Measurements from ENCODE around the gene RDH16. TPM values are rescaled to one million over a fixed set of nuclear protein-coding genes. Genes with fewer than 3 reads are reported as not detected.

RDH16 gene
- total RNA-seq, 1 experiment from 2014 or later: 0.39 TPM

DNA sequence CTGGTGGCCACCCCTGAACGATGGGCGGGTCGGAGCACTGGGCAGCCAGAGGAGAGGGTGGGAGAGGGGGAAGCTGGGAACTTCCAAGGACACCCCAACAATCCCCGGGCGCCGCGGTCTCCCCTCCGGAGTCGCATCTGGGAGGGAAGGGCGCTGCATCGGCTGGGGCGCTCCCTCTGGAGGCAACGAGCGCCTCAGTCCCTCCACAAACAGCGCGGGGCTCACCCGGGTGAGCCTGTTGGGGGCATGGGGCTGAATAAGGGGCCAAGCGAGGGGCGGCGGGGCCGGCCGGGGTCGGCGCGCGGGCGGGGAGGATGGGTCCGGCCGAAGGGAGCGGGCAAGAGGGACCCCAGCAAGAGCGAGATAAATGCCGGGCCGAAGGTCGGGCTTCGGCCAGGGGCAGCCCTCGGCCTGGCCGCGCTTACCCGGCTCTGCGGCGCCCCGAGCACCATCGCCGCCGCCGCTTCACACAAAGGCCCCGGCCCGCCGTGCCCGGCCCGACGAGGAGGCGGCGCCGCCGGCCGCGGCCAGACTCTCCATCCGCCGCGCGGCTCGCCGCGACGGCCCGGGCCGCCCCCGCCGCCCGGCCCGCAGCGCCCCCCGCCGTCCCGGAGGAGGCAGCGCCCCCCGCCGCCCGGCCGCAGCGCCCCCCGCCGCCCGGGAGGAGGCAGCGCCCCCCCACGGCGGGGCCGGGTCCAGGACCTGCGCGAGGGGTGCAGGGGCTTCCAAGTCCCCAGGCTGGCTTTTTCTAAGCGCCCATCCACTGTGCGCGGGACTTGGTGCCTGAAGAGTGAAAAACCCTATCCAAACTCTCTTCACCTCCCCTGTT, 48.8 kb upstream of the RDH16 start, which contains the start of gene ZBTB39:
Gene ZBTB39, minus strand, starts transcription at position 567 of the 829 bp plus-strand sequence. CDS start 1,629 bp downstream, outside the sequence.
- Histone ChIP-seq H3K27me3 (replicated peaks; ENCODE audit: control insufficient read depth, insufficient read depth, low read length) (no peaks in the 10 kb centered on the region), H3K4me1 (peaks cover 28% of the 10 kb centered on the region), H3K36me3 (ENCODE audit: control insufficient read depth, insufficient read depth, low read length) (peaks cover 6% of the 10 kb centered on the region; the same call in 1 of the 2 replicates), H3K4me3 (ENCODE audit: low read depth, low read length) (peak within 1 kb of the TSS; percentile 78), H3K9me3 (no peaks in the 10 kb centered on the region)
- Mint-ChIP-seq H3K27me3 (ENCODE audit: insufficient read depth, unreplicated experiment) (no peaks in the 10 kb centered on the region), H3K4me1 (ENCODE audit: low read depth, unreplicated experiment) (peaks cover 41% of the 10 kb centered on the region), H3K27ac (ENCODE audit: unreplicated experiment) (peak within 1 kb of the TSS; percentile 57), H3K36me3 (ENCODE audit: insufficient read depth, unreplicated experiment) (peaks cover 29% of the 10 kb centered on the region), H3K4me3 (ENCODE audit: unreplicated experiment) (peak within 1 kb of the TSS; percentile 80), H3K9me3 (ENCODE audit: unreplicated experiment) (no peaks in the 10 kb centered on the region)
- POLR2A ChIA-PET: no interaction called here
- TF ChIP-seq, protein P1, sequence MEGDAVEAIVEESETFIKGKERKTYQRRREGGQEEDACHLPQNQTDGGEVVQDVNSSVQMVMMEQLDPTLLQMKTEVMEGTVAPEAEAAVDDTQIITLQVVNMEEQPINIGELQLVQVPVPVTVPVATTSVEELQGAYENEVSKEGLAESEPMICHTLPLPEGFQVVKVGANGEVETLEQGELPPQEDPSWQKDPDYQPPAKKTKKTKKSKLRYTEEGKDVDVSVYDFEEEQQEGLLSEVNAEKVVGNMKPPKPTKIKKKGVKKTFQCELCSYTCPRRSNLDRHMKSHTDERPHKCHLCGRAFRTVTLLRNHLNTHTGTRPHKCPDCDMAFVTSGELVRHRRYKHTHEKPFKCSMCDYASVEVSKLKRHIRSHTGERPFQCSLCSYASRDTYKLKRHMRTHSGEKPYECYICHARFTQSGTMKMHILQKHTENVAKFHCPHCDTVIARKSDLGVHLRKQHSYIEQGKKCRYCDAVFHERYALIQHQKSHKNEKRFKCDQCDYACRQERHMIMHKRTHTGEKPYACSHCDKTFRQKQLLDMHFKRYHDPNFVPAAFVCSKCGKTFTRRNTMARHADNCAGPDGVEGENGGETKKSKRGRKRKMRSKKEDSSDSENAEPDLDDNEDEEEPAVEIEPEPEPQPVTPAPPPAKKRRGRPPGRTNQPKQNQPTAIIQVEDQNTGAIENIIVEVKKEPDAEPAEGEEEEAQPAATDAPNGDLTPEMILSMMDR (IDR thresholded peaks at IDR 0.05; ENCODE audit: insufficient read depth in 1 of 2, low read depth in 1 of 2, low read length in 1 of 2, severe bottlenecking in 1 of 2, unreplicated experiment in 1 of 2): peak; percentile 58 to 66
- BruUV-seq (replicated peaks): no TSS peak
- CTCF ChIA-PET: interaction anchor here (0.9 to 1.6 kb wide), 2 partner anchors 12 to 106 kb away, joined by 5 to 7 read pairs; no protein-coding TSS in a partner anchor
- intact Hi-C loops (cut with micrococcal nuclease; ENCODE audit: unreplicated experiment): no loop called here
- DNase-seq: peak in 1 of 2 experiments; percentile 82

GRCh38 chr12:57004651-57005050, 47.2 kb upstream of the RDH16 start:
- H3K4me3 Mint-ChIP-seq (ENCODE audit: unreplicated experiment): no peak overlapping the region
- Histone ChIP-seq H3K27me3 (replicated peaks; ENCODE audit: control insufficient read depth, insufficient read depth, low read length) (no peaks in the 10 kb centered on the region), H3K9me3 (no peaks in the 10 kb centered on the region), H3K4me3 (ENCODE audit: low read depth, low read length) (no peak overlapping the region), H3K36me3 (ENCODE audit: control insufficient read depth, insufficient read depth, low read length) (peaks cover 6% of the 10 kb centered on the region), H3K4me1 (peaks cover 28% of the 10 kb centered on the region)
- no peaks in the 10 kb centered on the region for H3K9me3 Mint-ChIP-seq (ENCODE audit: unreplicated experiment)
- H3K4me1 Mint-ChIP-seq (ENCODE audit: low read depth, unreplicated experiment): peaks cover 41% of the 10 kb centered on the region
- TF ChIP-seq, protein P1 (IDR thresholded peaks at IDR 0.05; ENCODE audit: insufficient read depth in 1 of 2, low read depth in 1 of 2, low read length in 1 of 2, severe bottlenecking in 1 of 2, unreplicated experiment in 1 of 2): no peak
- DNase-seq: no peak
- H3K36me3 Mint-ChIP-seq (ENCODE audit: insufficient read depth, unreplicated experiment): peaks cover 34% of the 10 kb centered on the region
- no TSS peak for BruUV-seq (replicated peaks)
- no peak overlapping the region for H3K27ac Mint-ChIP-seq (ENCODE audit: unreplicated experiment)
- no peaks in the 10 kb centered on the region for H3K27me3 Mint-ChIP-seq (ENCODE audit: insufficient read depth, unreplicated experiment)
- ChIA-PET CTCF (interaction anchor here (1.6 kb wide), 1 partner anchor 107 kb away, joined by 5 read pairs; no protein-coding TSS in a partner anchor), POLR2A (no interaction called here)
- intact Hi-C loops (cut with micrococcal nuclease; ENCODE audit: unreplicated experiment): no loop called here

GRCh38 chr12:57003395-57003794, 46.0 kb upstream of the RDH16 start:
- Mint-ChIP-seq H3K36me3 (ENCODE audit: insufficient read depth, unreplicated experiment) (peaks cover 34% of the 10 kb centered on the region), H3K4me3 (ENCODE audit: unreplicated experiment) (no peak overlapping the region), H3K27me3 (ENCODE audit: insufficient read depth, unreplicated experiment) (no peaks in the 10 kb centered on the region), H3K4me1 (ENCODE audit: low read depth, unreplicated experiment) (peaks cover 33% of the 10 kb centered on the region), H3K27ac (ENCODE audit: unreplicated experiment) (no peak overlapping the region), H3K9me3 (ENCODE audit: unreplicated experiment) (no peaks in the 10 kb centered on the region)
- Histone ChIP-seq H3K4me1 (peaks cover 24% of the 10 kb centered on the region), H3K36me3 (ENCODE audit: control insufficient read depth, insufficient read depth, low read length) (peaks cover 6% of the 10 kb centered on the region), H3K4me3 (ENCODE audit: low read depth, low read length) (no peak overlapping the region), H3K27me3 (replicated peaks; ENCODE audit: control insufficient read depth, insufficient read depth, low read length) (no peaks in the 10 kb centered on the region), H3K9me3 (no peaks in the 10 kb centered on the region)
- DNase-seq: no peak
- ChIA-PET POLR2A (no interaction called here), CTCF (interaction anchor here (0.7 kb wide), 1 partner anchor 18 kb away, joined by 3 read pairs; no protein-coding TSS in a partner anchor)
- intact Hi-C loops (cut with micrococcal nuclease; ENCODE audit: unreplicated experiment): no loop called here
- no TSS peak for BruUV-seq (replicated peaks)
- TF ChIP-seq, protein P1 (IDR thresholded peaks at IDR 0.05; ENCODE audit: insufficient read depth in 1 of 2, low read depth in 1 of 2, low read length in 1 of 2, severe bottlenecking in 1 of 2, unreplicated experiment in 1 of 2): no peak
